KMS-11 (cell line): ENCODE results near the gene SLC38A5.

ENCODE experiments used
- H2AFZ ChIP-seq: fragments of 200-600 bp; sonication (generic); 2 replicates; pipeline ENCODE4 v1.6.1; 2016; ENCODE audit warnings: antibody characterized with exemption, mixed run types, low read depth
- H3K27ac ChIP-seq: fragments of 200-600 bp; sonication (generic); 2 replicates; pipeline ENCODE4 v1.6.1; 2016; ENCODE audit warnings: mild to moderate bottlenecking, mixed run types
- H3K27me3 ChIP-seq: fragments of 200-600 bp; sonication (generic); 2 replicates; pipeline ENCODE4 v1.6.1; 2017; ENCODE audit warnings: mild to moderate bottlenecking, low read depth, mixed run types, moderate library complexity; ENCODE audit not compliant: insufficient read depth
- H3K36me3 ChIP-seq: fragments of 200-600 bp; sonication (generic); 2 replicates; pipeline ENCODE4 v1.6.1; 2017; ENCODE audit warnings: mild to moderate bottlenecking, mixed run types; ENCODE audit not compliant: insufficient read depth
- H3K4me1 ChIP-seq: fragments of 200-600 bp; sonication (generic); 2 replicates; pipeline ENCODE4 v1.6.1; 2016; ENCODE audit warnings: mild to moderate bottlenecking, low read depth, mixed run types; ENCODE audit not compliant: poor library complexity, severe bottlenecking
- H3K4me2 ChIP-seq: fragments of 200-600 bp; sonication (generic); 2 replicates; pipeline ENCODE4 v1.7.0; 2016; ENCODE audit warnings: mild to moderate bottlenecking, mixed run types
- H3K4me3 ChIP-seq: fragments of 200-600 bp; sonication (generic); IDR thresholded peaks from 2 replicates; pipeline ENCODE4 v1.6.1; 2017; ENCODE audit warnings: low read depth, low read length, mixed read lengths; ENCODE audit not compliant: insufficient read depth
- H3K79me2 ChIP-seq: fragments of 200-600 bp; sonication (generic); 2 replicates; pipeline ENCODE4 v1.6.1; 2016; ENCODE audit warnings: low read depth, mixed run types; ENCODE audit not compliant: insufficient read depth
- H3K9ac ChIP-seq: fragments of 200-600 bp; sonication (generic); 2 replicates; pipeline ENCODE4 v1.6.1; 2016; ENCODE audit warnings: mild to moderate bottlenecking, mixed run types
- H4K20me1 ChIP-seq: fragments of 200-600 bp; sonication (generic); 2 replicates; pipeline ENCODE4 v1.6.1; 2016; ENCODE audit warnings: mild to moderate bottlenecking, mixed run types; ENCODE audit not compliant: insufficient read depth
- CTCF ChIP-seq: fragments of 200-600 bp; sonication (generic); conservative IDR thresholded peaks from 2 replicates; pipeline ENCODE4 v1.6.1; 2017; ENCODE audit warnings: low read depth, mild to moderate bottlenecking, antibody characterized with exemption, low read length, moderate library complexity, mixed read lengths

The SLC38A5 gene

GRCh38 chrX:48459483-48459882, 10.6 kb downstream of the SLC38A5 start:
- no peak for TF ChIP-seq CTCF
- H3K27ac ChIP-seq: no peak overlapping the region
- no peak overlapping the region for H3K9ac ChIP-seq
- no peaks in the 10 kb centered on the region for H3K27me3 ChIP-seq
- H3K4me3 ChIP-seq: no peak overlapping the region
- no peak overlapping the region for H3K4me2 ChIP-seq
- H4K20me1 ChIP-seq: no peaks in the 10 kb centered on the region
- peaks cover 7% of the 10 kb centered on the region; the same call in 1 of the 2 replicates for H3K79me2 ChIP-seq
- H2AFZ ChIP-seq: no peak overlapping the region
- H3K4me1 ChIP-seq: peaks cover 3% of the 10 kb centered on the region
- no peaks in the 10 kb centered on the region for H3K36me3 ChIP-seq

GRCh38 chrX:48458711-48459110, 11.3 kb downstream of the SLC38A5 start:
- no peak overlapping the region for H3K9ac ChIP-seq
- no peak overlapping the region for H3K27ac ChIP-seq
- no peak overlapping the region for H3K4me2 ChIP-seq
- H3K79me2 ChIP-seq: no peaks in the 10 kb centered on the region
- H2AFZ ChIP-seq: no peak overlapping the region
- no peaks in the 10 kb centered on the region for H3K4me1 ChIP-seq
- no peaks in the 10 kb centered on the region for H4K20me1 ChIP-seq
- no peak for TF ChIP-seq CTCF
- H3K36me3 ChIP-seq: no peaks in the 10 kb centered on the region
- no peaks in the 10 kb centered on the region for H3K27me3 ChIP-seq
- H3K4me3 ChIP-seq: no peak overlapping the region

GRCh38 chrX:48456628-48457331, 13.3 kb downstream of the SLC38A5 start:
- no peaks in the 10 kb centered on the region for H4K20me1 ChIP-seq
- H3K27me3 ChIP-seq: no peaks in the 10 kb centered on the region
- H3K79me2 ChIP-seq: no peaks in the 10 kb centered on the region
- H3K4me1 ChIP-seq: no peaks in the 10 kb centered on the region
- H3K27ac ChIP-seq: no peak overlapping the region
- no peak overlapping the region for H2AFZ ChIP-seq
- no peak overlapping the region for H3K9ac ChIP-seq
- no peak for TF ChIP-seq CTCF
- no peak overlapping the region for H3K4me3 ChIP-seq
- no peak overlapping the region for H3K4me2 ChIP-seq
- H3K36me3 ChIP-seq: no peaks in the 10 kb centered on the region

- no peaks in the 10 kb centered on the region for H3K79me2 ChIP-seq
- H2AFZ ChIP-seq: no peak overlapping the region
- no peak overlapping the region for H3K27ac ChIP-seq
- H3K4me1 ChIP-seq: no peaks in the 10 kb centered on the region
- H3K4me2 ChIP-seq: no peak overlapping the region
- no peaks in the 10 kb centered on the region for H4K20me1 ChIP-seq
- no peaks in the 10 kb centered on the region for H3K27me3 ChIP-seq
- H3K9ac ChIP-seq: no peak overlapping the region
- TF ChIP-seq CTCF: no peak
- H3K36me3 ChIP-seq: no peaks in the 10 kb centered on the region
- H3K4me3 ChIP-seq: no peak overlapping the region
These were observed 18.4 kb downstream of the SLC38A5 start for GRCh38 chrX:48451708-48452107.
